ENCODE data around the gene IRF2BP2. TPM values are rescaled to one million over a fixed set of nuclear protein-coding genes. Genes with fewer than 3 reads are reported as not detected.

The IRF2BP2 gene
- total RNA-seq, 4 donors from 2014 or later: 82.7 to 120 (median 93.3) TPM

DNA sequence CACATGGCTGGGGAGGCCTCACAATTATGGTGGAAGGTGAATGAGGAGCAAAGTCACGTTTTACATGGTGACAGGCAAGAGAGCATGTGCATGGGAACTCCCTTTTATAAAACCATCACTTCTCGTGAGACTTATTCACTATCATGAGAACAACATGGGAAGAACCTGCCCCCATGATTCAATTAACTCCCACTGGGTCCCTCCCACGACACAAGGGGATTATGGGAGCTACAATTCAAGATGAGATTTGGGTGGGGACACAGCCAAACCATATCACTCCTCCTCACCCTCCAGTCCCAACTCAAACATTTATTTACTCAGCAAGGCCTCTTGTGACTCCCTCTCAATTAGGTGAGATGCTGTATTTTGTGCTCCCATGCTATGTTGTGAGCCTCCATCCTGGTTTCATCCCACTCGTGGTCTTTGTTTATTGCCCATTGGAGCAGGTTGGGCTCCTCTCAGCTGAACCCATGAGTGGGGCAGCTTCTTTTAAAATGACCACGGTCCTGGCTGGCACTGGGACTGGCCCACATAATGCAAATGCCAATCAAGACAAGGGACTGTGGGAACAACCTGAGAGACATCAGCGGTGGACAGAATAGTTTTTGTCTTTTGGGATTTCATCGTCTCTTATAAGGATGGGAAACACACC is 28.8 kb downstream of the IRF2BP2 start:
- Histone ChIP-seq H3K4me1 (peaks cover 0 to 27% (median 10%) of the 10 kb centered on the region in 4 donors), H3K27ac (no peak overlapping the region), H3K4me3 (no peak overlapping the region), H3K36me3 (no peaks in the 10 kb centered on the region), H3K27me3 (no peaks in the 10 kb centered on the region), H3K9me3 (no peaks in the 10 kb centered on the region)
- in situ Hi-C loops (cut with MboI; ENCODE audit: low pct_ligation_motif_present in 1 of 4, low pct_unique_long_range_greater_than_20kb in 1 of 4, low sequenced_read_pairs in 3 of 4) (no loop called here), intact Hi-C loops (cut with DNase I; ENCODE audit: low total_unique reads) (no loop called here)
- no peak for DNase-seq
- no peak for TF ChIP-seq POLR2A (IDR thresholded peaks at IDR 0.05)
- WGBS, 2 donors (ENCODE audit: low coverage in 1 of 2): 85 to 100% methylated on average over 1 to 7 of the region's 7 CpGs

DNA sequence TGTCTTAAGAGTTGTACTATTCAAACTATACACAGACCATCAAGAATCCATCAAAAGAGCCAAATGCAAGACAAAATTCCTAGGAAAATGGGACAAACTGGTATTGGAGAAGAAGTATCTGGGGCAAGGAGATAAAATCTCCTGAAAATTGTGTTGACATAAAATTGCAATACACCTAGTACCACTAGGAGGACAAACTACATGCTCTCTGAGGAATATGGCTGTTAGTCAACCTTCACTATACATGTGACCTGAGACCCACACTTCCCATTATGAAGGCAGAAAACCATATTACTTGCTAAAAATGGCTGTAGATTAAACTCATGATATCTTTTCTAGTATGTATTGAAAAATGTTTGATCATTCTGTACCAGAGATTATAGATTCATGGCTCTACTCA is 30.0 kb downstream of the IRF2BP2 start:
- H3K4me1 ChIP-seq: peaks cover 0 to 16% (median 8%) of the 10 kb centered on the region in 4 donors
- H3K36me3 ChIP-seq: no peaks in the 10 kb centered on the region
- TF ChIP-seq, protein P1, sequence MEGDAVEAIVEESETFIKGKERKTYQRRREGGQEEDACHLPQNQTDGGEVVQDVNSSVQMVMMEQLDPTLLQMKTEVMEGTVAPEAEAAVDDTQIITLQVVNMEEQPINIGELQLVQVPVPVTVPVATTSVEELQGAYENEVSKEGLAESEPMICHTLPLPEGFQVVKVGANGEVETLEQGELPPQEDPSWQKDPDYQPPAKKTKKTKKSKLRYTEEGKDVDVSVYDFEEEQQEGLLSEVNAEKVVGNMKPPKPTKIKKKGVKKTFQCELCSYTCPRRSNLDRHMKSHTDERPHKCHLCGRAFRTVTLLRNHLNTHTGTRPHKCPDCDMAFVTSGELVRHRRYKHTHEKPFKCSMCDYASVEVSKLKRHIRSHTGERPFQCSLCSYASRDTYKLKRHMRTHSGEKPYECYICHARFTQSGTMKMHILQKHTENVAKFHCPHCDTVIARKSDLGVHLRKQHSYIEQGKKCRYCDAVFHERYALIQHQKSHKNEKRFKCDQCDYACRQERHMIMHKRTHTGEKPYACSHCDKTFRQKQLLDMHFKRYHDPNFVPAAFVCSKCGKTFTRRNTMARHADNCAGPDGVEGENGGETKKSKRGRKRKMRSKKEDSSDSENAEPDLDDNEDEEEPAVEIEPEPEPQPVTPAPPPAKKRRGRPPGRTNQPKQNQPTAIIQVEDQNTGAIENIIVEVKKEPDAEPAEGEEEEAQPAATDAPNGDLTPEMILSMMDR (IDR thresholded peaks at IDR 0.05): peak in 4 of 5 experiments; percentile 27 to 42 (median 38)
- no peak for TF ChIP-seq POLR2A (IDR thresholded peaks at IDR 0.05)
- TF ChIP-seq EP300 (IDR thresholded peaks at IDR 0.05; ENCODE audit: low read depth): no peak
- intact Hi-C loops (cut with DNase I; ENCODE audit: low total_unique reads) (no loop called here), in situ Hi-C loops (cut with MboI; ENCODE audit: low pct_ligation_motif_present in 1 of 4, low pct_unique_long_range_greater_than_20kb in 1 of 4, low sequenced_read_pairs in 3 of 4) (no loop called here)
- H3K4me3 ChIP-seq: no peak overlapping the region
- H3K27me3 ChIP-seq: no peaks in the 10 kb centered on the region
- H3K27ac ChIP-seq: no peak overlapping the region
- no peaks in the 10 kb centered on the region for H3K9me3 ChIP-seq
- DNase-seq: no peak

GRCh38 chr1:234578735-234579134 is 31.2 kb downstream of the IRF2BP2 start:
- peaks cover 0 to 9% (median 1%) of the 10 kb centered on the region in 4 donors for H3K4me1 ChIP-seq
- DNase-seq: no peak
- no peaks in the 10 kb centered on the region for H3K36me3 ChIP-seq
- H3K9me3 ChIP-seq: no peaks in the 10 kb centered on the region
- no peak overlapping the region for H3K4me3 ChIP-seq
- intact Hi-C loops (cut with DNase I; ENCODE audit: low total_unique reads): no loop called here
- H3K27ac ChIP-seq: no peak overlapping the region
- in situ Hi-C loops (cut with MboI; ENCODE audit: low pct_ligation_motif_present in 1 of 4, low pct_unique_long_range_greater_than_20kb in 1 of 4, low sequenced_read_pairs in 3 of 4): no loop called here
- WGBS, 2 donors (ENCODE audit: low coverage in 1 of 2): 85 to 96% methylated on average over 3 to 8 of the region's 8 CpGs
- no peaks in the 10 kb centered on the region for H3K27me3 ChIP-seq
- TF ChIP-seq, protein P1 (IDR thresholded peaks at IDR 0.05): no peak
- TF ChIP-seq EP300 (IDR thresholded peaks at IDR 0.05; ENCODE audit: low read depth): no peak
- no peak for TF ChIP-seq POLR2A (IDR thresholded peaks at IDR 0.05)
- no peak for TF ChIP-seq POLR2AphosphoS5 (IDR thresholded peaks at IDR 0.05)

DNA sequence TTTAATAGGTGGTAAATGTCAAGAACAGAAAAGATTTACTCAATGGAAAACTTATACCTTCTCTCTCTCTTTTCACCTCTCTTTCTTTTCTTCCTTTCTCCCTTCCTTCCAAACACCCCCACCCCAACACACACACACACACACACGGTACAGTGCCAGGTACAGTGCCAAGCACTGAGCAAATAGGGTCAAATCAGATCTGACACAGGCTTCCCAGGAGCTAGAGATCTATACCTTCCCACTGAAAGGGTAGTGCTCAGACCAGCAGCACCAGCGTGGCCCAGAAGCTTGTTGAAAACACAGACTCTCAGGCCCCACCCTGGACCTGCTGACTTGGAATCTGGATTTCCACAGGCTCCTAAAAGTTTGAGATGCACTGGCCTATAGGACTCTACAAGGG is 31.9 kb downstream of the IRF2BP2 start:
- in situ Hi-C loops (cut with MboI; ENCODE audit: low pct_ligation_motif_present in 1 of 4, low pct_unique_long_range_greater_than_20kb in 1 of 4, low sequenced_read_pairs in 3 of 4) (no loop called here), intact Hi-C loops (cut with DNase I; ENCODE audit: low total_unique reads) (no loop called here)
- DNase-seq: no peak
- WGBS, 2 donors (ENCODE audit: low coverage in 1 of 2): 70% methylated on average over 2 of the region's 2 CpGs; no CpG with 5 or more reads in 1 of the 2 donors
- H3K36me3 ChIP-seq: no peaks in the 10 kb centered on the region
- H3K9me3 ChIP-seq: no peaks in the 10 kb centered on the region
- TF ChIP-seq EP300 (IDR thresholded peaks at IDR 0.05; ENCODE audit: low read depth) (no peak), POLR2A (IDR thresholded peaks at IDR 0.05) (no peak), POLR2AphosphoS5 (IDR thresholded peaks at IDR 0.05) (no peak)
- TF ChIP-seq, protein P1 (IDR thresholded peaks at IDR 0.05): no peak
- no peak overlapping the region for H3K4me3 ChIP-seq
- peaks cover 0 to 9% (median 1%) of the 10 kb centered on the region in 4 donors for H3K4me1 ChIP-seq
- H3K27ac ChIP-seq: no peak overlapping the region
- no peaks in the 10 kb centered on the region for H3K27me3 ChIP-seq

Data from transverse colon (tissue), 4 donors.